Stimulated activated CD8-positive, alpha-beta memory T cell treated with anti-CD3 and anti-CD28 coated beads, Interleukin-15, amount 100 ng/mL, for 1 hour (primary cell): ENCODE results near the gene OPTN.

Experiments
- DNase-seq: peaks from one replicate; pipeline ENCODE4 v3.0.0-alpha.2; 2020; ENCODE audit warnings: low read depth

The OPTN gene

DNA sequence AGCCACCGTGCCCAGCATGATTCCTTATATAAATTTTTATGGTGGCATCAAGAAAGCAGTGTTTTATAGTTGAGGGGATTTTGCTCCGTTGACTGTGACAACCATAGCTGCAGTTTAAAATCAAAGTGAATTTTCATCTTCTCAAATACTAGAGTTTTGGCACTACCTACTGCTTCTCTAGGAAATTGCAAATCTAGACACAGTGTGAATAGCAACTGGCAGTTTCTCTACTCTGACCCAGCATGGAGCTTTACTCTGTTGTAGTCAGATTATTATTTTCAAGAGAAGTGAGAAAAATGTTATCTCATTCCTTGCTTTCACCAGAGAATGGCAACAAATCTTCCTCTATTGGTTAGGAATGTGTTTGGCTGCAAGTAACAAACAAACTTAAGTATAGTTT is 84.3 kb downstream of the OPTN start:
- DNase-seq, result no peak

DNA sequence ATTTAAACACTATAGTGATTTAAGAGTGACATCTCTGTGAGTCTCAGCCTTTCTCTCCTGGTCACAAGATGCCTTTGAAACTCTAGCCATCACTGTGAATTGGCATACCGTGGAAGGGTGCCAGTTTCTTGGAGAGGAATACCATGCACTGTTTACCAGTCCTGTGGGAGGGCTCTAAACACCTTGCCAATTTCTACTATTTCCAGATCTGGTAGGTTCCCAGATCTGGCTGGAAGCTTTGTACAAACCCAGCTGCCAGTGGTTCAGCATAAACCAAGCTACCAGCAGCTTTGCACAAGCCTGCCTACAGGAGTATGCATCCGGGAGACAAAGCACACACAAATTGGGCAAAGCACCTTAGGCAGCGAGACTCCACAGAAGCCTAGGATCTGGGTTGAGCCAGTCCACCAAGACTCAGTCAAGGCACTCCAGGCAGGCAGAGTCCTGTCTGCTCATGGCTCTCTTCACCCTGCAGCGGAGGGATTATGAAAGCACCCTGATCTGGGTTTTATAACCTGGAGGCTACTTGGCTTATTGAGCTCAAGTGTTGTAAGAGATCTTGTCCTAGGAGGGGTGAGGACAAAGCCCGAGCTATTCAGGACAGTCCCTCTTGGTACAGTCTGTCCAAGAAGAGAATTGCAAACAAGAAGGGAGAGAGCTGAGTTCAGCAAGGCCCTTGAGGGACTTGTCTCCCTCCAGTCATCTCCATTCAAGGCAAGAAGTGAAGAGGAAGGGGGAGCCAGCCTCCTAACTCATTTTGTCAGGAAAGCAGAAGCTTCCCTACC is 85.0 kb downstream of the OPTN start:
- DNase-seq, result no peak

DNA sequence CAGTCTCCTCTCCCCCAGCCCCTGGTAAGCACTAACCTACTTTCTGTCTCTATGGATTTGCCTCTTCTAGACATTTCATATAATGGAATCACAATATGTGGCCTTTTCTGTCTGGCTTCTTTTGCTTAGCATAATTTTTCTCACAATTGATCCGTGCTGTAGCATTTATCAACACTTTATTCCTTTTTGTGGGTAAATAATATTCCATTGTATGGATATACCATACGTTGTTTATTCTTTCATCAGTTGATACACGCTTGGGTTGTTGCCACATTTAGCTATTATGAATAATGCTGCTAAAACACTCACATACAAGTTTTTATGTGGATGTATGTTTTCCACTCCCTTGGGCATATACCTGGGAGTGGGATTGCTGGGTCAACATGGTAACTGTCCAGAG is 87.2 kb downstream of the OPTN start:
- DNase-seq, result no peak
